ENCODE data around the gene PFKFB3. TPM values are rescaled to one million over a fixed set of nuclear protein-coding genes. Genes with fewer than 3 reads are reported as not detected.

The PFKFB3 gene
- total RNA-seq, 1 experiment from 2014 or later, result 36.8 TPM

- H3K9me3 ChIP-seq (ENCODE audit: control insufficient read depth, low read depth, low read length), result no peaks in the 10 kb centered on the region
- H3K4me1 ChIP-seq (ENCODE audit: insufficient read depth, low read length), result no peaks in the 10 kb centered on the region
- no peaks in the 10 kb centered on the region for H3K79me1 ChIP-seq (ENCODE audit: insufficient read depth, low read depth, low read length, poor library complexity, severe bottlenecking)
- no peaks in the 10 kb centered on the region for H3K23me2 ChIP-seq (ENCODE audit: insufficient read length, low read depth, low read length, poor library complexity, severe bottlenecking)
- no peaks in the 10 kb centered on the region for H4K20me1 ChIP-seq (ENCODE audit: control insufficient read depth, insufficient read depth, insufficient read length)
- no peak for DNase-seq
- Mint-ChIP-seq H3K27me3 (ENCODE audit: low read depth) (no peaks in the 10 kb centered on the region; the same call in 1 of the 2 replicates), H3K4me3 (no peak overlapping the region), H3K4me1 (peaks cover 6% of the 10 kb centered on the region in 2 experiments; a peak in 3 of 4 replicates), H3K9me3 (no peaks in the 10 kb centered on the region), H3K27ac (no peak overlapping the region), H3K36me3 (ENCODE audit: insufficient read depth in 1 of 3, low read depth in 3 of 3) (no peaks in the 10 kb centered on the region)
- H2BK12ac ChIP-seq (ENCODE audit: insufficient read length, low read depth, low read length), result no peak overlapping the region
- H3K27me3 ChIP-seq (ENCODE audit: insufficient read depth, low read length), result no peaks in the 10 kb centered on the region
- H3K4ac ChIP-seq (ENCODE audit: low read depth, low read length), result no peak overlapping the region
- H2AK5ac ChIP-seq (ENCODE audit: insufficient read length, low read length), result no peak overlapping the region
- H3K23ac ChIP-seq (ENCODE audit: insufficient read length, low read depth, low read length), result no peak overlapping the region
- 100% methylated on average over 1 of the region's 2 CpGs for WGBS (ENCODE audit: extremely low coverage, insufficient read length, low lambda C conversion rate)
- no peak overlapping the region for H4K5ac ChIP-seq (ENCODE audit: insufficient read length, low read depth, low read length)
- H2BK120ac ChIP-seq (ENCODE audit: low read depth, low read length, poor library complexity, severe bottlenecking), result no peak overlapping the region
- no peak overlapping the region for H3T11ph ChIP-seq (ENCODE audit: low read length)
- H2BK20ac ChIP-seq (ENCODE audit: low read depth, low read length, poor library complexity, severe bottlenecking), result no peak overlapping the region
- H3K9ac ChIP-seq (ENCODE audit: extremely low read depth, insufficient read length, low read length), result no peak overlapping the region
- H3K14ac ChIP-seq (ENCODE audit: insufficient read depth, low read length), result no peak overlapping the region
- H4K8ac ChIP-seq (replicated peaks; ENCODE audit: insufficient read length, low read depth, low read length), result no peak overlapping the region
- H3K4me2 ChIP-seq (ENCODE audit: insufficient read depth, insufficient read length, low read length), result no peak overlapping the region
- no peak overlapping the region for H3K18ac ChIP-seq (ENCODE audit: insufficient read length, low read depth, low read length)
- H2BK15ac ChIP-seq (ENCODE audit: low read depth, low read length), result no peak overlapping the region
- H3K27ac ChIP-seq (ENCODE audit: insufficient read length, low read depth, low read length), result no peak overlapping the region
- H2BK5ac ChIP-seq (ENCODE audit: insufficient read length, low read length), result no peak overlapping the region
- no peak for TF ChIP-seq CTCF (conservative IDR thresholded peaks at IDR 0.05)
- H2AFZ ChIP-seq (ENCODE audit: low read length), result no peak overlapping the region
- no peaks in the 10 kb centered on the region for H3K79me2 ChIP-seq (ENCODE audit: insufficient read depth, low read length)
- no peak overlapping the region for H4K91ac ChIP-seq (ENCODE audit: insufficient read length, low read depth, low read length)
- H3K56ac ChIP-seq (ENCODE audit: insufficient read length, low read depth, low read length), result no peak overlapping the region
Measured at GRCh38 chr10:6269432-6269831, 66.7 kb downstream of the PFKFB3 start.

All from H9 (cell line).